Measurements from ENCODE around the gene OR6B1. TPM values are rescaled to one million over a fixed set of nuclear protein-coding genes. Genes with fewer than 3 reads are reported as not detected.
"Not testable (repeated sequence)": the region's sequence is repeated elsewhere in the genome, so short reads cannot be mapped to it uniquely, and the experiment has no call there.

Gene OR6B1
- total RNA-seq, 1 experiment from 2014 or later = not detected

DNA sequence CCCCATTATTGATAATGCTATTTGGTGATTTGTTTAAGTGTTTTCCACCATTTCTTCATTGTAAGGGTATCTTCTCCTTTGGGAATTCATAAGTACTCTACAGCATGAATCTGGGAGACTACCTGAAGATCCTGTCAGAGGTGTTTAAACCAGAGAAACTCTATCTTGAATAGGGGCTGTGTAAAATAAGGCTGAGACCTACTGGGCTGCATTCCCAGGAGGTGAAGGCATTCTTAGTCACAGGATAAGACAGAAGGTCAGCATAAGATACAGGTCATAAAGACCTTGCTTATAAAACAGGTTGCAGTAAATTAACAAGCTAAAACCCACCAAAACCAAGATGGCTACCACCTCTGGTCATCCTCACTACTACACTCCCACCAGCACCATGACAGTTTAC lies 35.3 kb downstream of the OR6B1 start:
- no peaks in the 10 kb centered on the region for H3K36me3 ChIP-seq
- no peak overlapping the region for H3K4me3 ChIP-seq
- H3K4me1 ChIP-seq (replicated peaks) = no peaks in the 10 kb centered on the region
- no peaks in the 10 kb centered on the region for H3K27me3 ChIP-seq (replicated peaks)
- H3K9me3 ChIP-seq (replicated peaks) = no peaks in the 10 kb centered on the region
- no peak for DNase-seq (ENCODE audit: low read depth in 1 of 2, low spot score in 2 of 2)
- no peak overlapping the region for H3K27ac ChIP-seq

DNA sequence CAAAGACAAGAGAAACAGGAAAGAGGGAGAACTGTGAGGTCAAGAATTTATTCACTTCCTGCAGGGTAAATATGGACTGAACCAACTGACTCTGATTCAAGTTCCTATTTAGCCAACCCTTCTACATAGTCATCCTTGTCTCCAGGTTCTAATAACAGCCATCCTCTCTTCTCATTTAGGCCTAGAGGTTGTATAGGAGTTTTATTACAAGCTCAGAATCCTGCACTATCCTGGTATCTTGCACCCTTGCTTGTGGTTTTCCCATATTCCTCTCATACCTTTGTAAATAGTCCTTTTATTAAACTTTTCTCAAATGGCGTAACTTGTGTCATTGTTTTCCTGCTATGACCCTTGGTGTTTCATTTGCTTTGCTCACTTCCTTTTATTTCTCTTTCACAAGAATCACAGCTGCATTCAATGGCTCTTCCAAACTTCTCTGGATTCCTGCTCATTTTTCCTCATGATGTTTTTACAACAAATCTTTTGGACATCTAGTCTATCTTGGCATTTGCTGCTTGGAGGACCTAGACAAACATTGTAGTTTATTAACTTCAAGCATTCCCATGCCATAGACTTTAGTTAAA lies 36.3 kb downstream of the OR6B1 start:
- DNase-seq (ENCODE audit: low read depth in 1 of 2, low spot score in 2 of 2) = no peak
- Histone ChIP-seq H3K4me1 (replicated peaks) (no peaks in the 10 kb centered on the region), H3K36me3 (no peaks in the 10 kb centered on the region), H3K27ac (no peak overlapping the region), H3K27me3 (replicated peaks) (no peaks in the 10 kb centered on the region), H3K9me3 (replicated peaks) (no peaks in the 10 kb centered on the region), H3K4me3 (no peak overlapping the region)

DNA sequence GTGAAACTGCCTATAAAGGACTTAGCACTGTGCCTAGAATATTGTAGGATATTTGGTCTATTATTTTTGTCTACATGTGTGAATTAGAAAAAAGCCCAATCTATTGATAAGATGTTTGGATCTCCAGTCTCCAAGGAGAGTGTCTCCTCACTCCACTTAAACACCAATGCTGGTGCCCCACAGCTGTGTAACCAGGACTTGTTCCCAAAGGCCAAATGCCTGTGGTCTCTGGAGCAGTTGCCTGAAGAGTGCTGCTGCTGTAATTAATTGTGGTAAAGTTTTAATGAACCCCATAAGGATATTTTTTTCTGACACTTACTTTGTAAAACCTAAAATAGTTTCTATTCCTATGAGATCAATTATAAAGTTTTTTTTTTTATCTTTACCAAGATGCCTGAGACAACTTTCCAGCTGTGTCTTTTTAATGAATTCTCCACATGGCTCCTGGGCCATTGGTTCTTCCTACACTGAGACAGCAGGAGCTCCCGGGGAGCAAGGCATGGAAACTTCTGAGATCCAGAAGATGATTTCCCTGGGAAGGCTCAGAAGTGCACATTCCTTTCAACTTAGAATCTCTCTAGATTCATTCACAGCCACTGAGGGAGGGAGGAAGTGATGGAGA lies 37.4 kb downstream of the OR6B1 start:
- no peak for DNase-seq (ENCODE audit: low read depth in 1 of 2, low spot score in 2 of 2)
- Histone ChIP-seq H3K9me3 (replicated peaks) (no peaks in the 10 kb centered on the region), H3K36me3 (no peaks in the 10 kb centered on the region), H3K27ac (no peak overlapping the region), H3K4me1 (replicated peaks) (no peaks in the 10 kb centered on the region), H3K27me3 (replicated peaks) (no peaks in the 10 kb centered on the region), H3K4me3 (no peak overlapping the region)

DNA sequence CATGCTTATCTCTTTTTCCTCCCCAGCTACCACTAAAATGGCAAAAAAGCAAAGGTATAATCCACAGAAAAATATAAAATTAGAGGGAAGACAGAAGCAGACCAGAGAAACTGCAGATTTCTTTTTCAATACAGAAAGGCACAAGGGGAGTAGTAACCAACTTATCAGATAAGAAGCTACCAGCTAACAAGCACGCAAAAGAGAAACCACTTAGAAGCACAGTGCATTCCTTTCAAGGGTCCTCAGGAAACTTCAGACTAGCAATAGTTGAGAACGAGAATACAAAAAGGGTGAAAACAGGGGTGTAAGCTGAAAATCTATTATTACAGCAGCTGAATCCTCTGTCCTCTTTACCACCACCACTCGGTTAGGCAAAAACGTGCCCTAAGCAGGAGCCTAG lies 38.8 kb downstream of the OR6B1 start:
- no peak overlapping the region for H3K27ac ChIP-seq
- no peak overlapping the region for H3K4me3 ChIP-seq
- no peaks in the 10 kb centered on the region for H3K36me3 ChIP-seq
- H3K4me1 ChIP-seq (replicated peaks) = no peaks in the 10 kb centered on the region
- no peaks in the 10 kb centered on the region for H3K27me3 ChIP-seq (replicated peaks)
- H3K9me3 ChIP-seq (replicated peaks) = no peaks in the 10 kb centered on the region
- no peak for DNase-seq (ENCODE audit: low read depth in 1 of 2, low spot score in 2 of 2)

DNA sequence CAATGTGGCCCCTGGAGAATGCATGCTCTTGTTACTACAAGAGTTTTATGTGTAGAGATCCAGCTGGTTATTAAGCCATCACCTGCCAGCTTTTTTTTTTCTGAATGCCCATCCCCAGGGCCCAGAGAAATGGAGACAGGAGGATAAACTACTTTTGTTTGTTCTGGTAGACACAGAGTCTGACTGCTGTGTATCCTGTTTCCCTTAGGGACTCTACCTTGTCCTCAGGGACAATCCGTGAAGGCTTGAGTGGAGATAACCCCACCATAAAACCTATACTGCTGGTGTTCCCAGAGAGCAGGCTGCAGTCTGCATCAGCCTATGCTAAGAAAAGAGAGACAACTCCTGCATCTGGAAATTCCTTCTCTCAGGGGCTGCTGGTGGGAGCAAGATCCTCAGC lies 48.5 kb downstream of the OR6B1 start, which contains the start of gene OR2A5:
Gene OR2A5, plus strand, starts transcription at position 301 of the 400 bp plus-strand sequence. CDS start 1,454 bp downstream, outside the sequence.
- no peak for DNase-seq (ENCODE audit: low read depth in 1 of 2, low spot score in 2 of 2)
- Histone ChIP-seq H3K27me3 (replicated peaks) (no peaks in the 10 kb centered on the region), H3K4me3 (no peak within 1 kb of the TSS), H3K36me3 (no peaks in the 10 kb centered on the region), H3K4me1 (replicated peaks) (no peaks in the 10 kb centered on the region), H3K27ac (no peak within 1 kb of the TSS), H3K9me3 (replicated peaks) (no peaks in the 10 kb centered on the region)

DNA sequence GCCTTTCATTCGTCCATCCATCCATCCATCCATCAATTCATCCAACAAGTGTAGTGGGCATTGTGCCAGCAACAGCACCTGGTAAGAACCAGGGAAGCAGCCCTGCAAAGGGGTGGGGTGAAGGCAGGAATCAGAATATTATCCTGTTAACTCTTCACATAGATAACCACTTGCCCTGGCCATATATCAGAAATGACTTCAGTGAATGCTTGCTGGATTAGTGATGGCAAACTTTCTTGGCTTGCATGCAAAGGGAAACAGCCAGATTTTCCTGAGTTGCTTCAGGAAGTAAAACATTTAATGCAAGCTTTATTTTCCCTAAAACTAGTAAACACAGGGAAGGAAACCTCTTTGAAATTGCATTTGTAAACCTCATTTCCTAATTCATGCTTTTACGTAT lies 49.4 kb downstream of the OR6B1 start:
- no peaks in the 10 kb centered on the region for H3K4me1 ChIP-seq (replicated peaks)
- H3K4me3 ChIP-seq = no peak overlapping the region
- no peak overlapping the region for H3K27ac ChIP-seq
- no peak for DNase-seq (ENCODE audit: low read depth in 1 of 2, low spot score in 2 of 2)
- no peaks in the 10 kb centered on the region for H3K9me3 ChIP-seq (replicated peaks)
- H3K27me3 ChIP-seq (replicated peaks) = no peaks in the 10 kb centered on the region
- H3K36me3 ChIP-seq = no peaks in the 10 kb centered on the region

DNA sequence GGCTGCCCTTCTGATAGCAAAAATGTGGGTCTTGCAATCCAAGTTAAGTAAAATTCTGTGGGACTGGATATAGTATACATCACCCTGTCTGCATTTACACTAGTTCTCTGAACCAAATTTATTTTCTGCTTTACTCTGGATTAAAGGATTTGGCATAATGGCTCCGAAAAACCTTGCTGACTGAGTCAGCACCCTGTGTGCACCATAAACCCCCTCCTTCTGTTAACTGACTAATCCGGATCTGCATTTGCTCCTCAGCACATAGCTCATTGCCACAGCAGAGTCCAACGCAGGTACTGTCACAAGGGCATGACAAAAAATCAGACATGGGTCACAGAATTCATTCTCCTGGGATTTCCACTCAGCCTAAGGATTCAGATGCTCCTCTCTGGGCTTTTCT lies 50.0 kb downstream of the OR6B1 start:
- Histone ChIP-seq H3K4me3 (no peak overlapping the region), H3K9me3 (replicated peaks) (no peaks in the 10 kb centered on the region), H3K36me3 (no peaks in the 10 kb centered on the region), H3K27me3 (replicated peaks) (no peaks in the 10 kb centered on the region), H3K27ac (no peak overlapping the region), H3K4me1 (replicated peaks) (no peaks in the 10 kb centered on the region)
- DNase-seq (ENCODE audit: low read depth in 1 of 2, low spot score in 2 of 2) = no peak

DNA sequence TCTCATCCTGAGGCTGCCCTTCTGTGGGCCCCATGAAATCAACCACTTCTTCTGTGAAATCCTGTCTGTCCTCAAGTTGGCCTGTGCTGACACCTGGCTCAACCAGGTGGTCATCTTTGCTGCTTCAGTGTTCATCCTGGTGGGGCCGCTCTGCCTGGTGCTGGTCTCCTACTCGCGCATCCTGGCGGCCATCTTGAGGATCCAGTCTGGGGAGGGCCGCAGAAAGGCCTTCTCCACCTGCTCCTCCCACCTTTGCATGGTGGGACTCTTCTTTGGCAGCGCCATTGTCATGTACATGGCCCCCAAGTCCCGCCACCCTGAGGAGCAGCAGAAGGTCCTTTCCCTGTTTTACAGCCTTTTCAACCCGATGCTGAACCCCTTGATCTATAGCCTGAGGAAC lies 50.8 kb downstream of the OR6B1 start:
- not testable (repeated sequence) for H3K4me3 ChIP-seq; H3K9me3 ChIP-seq (replicated peaks); H3K4me1 ChIP-seq (replicated peaks); DNase-seq (ENCODE audit: low read depth in 1 of 2, low spot score in 2 of 2); H3K27me3 ChIP-seq (replicated peaks); H3K27ac ChIP-seq; H3K36me3 ChIP-seq

DNA sequence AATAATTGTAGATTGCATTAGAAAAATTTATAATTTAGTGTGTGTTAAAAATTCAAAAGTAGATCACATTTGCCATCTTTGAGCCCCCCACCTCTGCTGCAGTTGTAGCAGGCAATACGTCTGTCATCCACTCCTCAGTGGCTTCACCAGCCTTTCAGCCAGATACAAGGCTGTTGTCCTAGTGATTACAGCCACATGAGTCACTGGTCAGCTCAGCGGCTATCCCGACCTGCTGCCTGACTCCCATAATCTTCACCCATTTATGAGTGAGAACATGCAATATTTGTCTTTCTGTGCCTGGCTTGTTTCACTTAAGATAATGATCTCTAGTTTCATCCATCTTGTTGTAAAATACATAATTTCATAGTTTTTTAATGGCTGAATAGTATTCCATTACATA lies 57.8 kb downstream of the OR6B1 start:
- Histone ChIP-seq H3K4me1 (replicated peaks) (no peaks in the 10 kb centered on the region), H3K4me3 (no peak overlapping the region), H3K36me3 (no peaks in the 10 kb centered on the region), H3K27me3 (replicated peaks) (no peaks in the 10 kb centered on the region), H3K27ac (no peak overlapping the region), H3K9me3 (replicated peaks) (no peaks in the 10 kb centered on the region)
- DNase-seq (ENCODE audit: low read depth in 1 of 2, low spot score in 2 of 2) = no peak

Other genes starting within 250 kb of the OR6B1 start
- gene CTAGE6, start 242.6 kb upstream of the OR6B1 start, total RNA-seq (2014; rRNA removed; shearing (Covaris generic)) = not detected in 2 replicates
- gene TCAF1, start 98.1 kb upstream of the OR6B1 start, total RNA-seq (2014; rRNA removed; shearing (Covaris generic)) = 41.4 and 56.5 TPM in 2 replicates
- gene OR2F2, start 65.1 kb upstream of the OR6B1 start, total RNA-seq (2014; rRNA removed; shearing (Covaris generic)) = 0.13 TPM in 1 of 2 replicates, not detected in the other
- gene OR2F1, start 45.5 kb upstream of the OR6B1 start, total RNA-seq (2014; rRNA removed; shearing (Covaris generic)) = not detected in 2 replicates
- not detected in 2 replicates for gene OR2A5, start 48.6 kb downstream of the OR6B1 start, total RNA-seq (2014; rRNA removed; shearing (Covaris generic))
- not detected in 2 replicates for gene OR2A25, start 69.5 kb downstream of the OR6B1 start, total RNA-seq (2014; rRNA removed; shearing (Covaris generic))
- gene OR2A12, start 86.0 kb downstream of the OR6B1 start, total RNA-seq (2014; rRNA removed; shearing (Covaris generic)) = not detected in 2 replicates
- gene OR2A2, start 109.3 kb downstream of the OR6B1 start, total RNA-seq (2014; rRNA removed; shearing (Covaris generic)) = not detected in 2 replicates
- gene OR2A14, start 122.9 kb downstream of the OR6B1 start, total RNA-seq (2014; rRNA removed; shearing (Covaris generic)) = not detected in 2 replicates
- not detected in 2 replicates for gene CTAGE4, start 183.1 kb downstream of the OR6B1 start, total RNA-seq (2014; rRNA removed; shearing (Covaris generic))
- gene ARHGEF35, start 195.5 kb downstream of the OR6B1 start, total RNA-seq (2014; rRNA removed; shearing (Covaris generic)) = 0.53 TPM in 1 of 2 replicates, not detected in the other
- gene OR2A42, start 239.3 kb downstream of the OR6B1 start, total RNA-seq (2014; rRNA removed; shearing (Covaris generic)) = not detected in 2 replicates

All from SJSA1 (cell line).